Stimulated activated CD4-positive, alpha-beta T cell treated with anti-CD3 and anti-CD28 coated beads, Interleukin-1b, Interleukin-23, amount 100 ng/mL, for 48 hours (primary cell): Measurements from ENCODE around the gene INSRR.

Experiments used
- DNase-seq: peaks from one replicate; pipeline ENCODE4 v3.0.0-alpha.2; 2020

INSRR gene

GRCh38 chr1:156847591-156848460 is 11.1 kb downstream of the INSRR start:
- DNase-seq, result no peak

DNA sequence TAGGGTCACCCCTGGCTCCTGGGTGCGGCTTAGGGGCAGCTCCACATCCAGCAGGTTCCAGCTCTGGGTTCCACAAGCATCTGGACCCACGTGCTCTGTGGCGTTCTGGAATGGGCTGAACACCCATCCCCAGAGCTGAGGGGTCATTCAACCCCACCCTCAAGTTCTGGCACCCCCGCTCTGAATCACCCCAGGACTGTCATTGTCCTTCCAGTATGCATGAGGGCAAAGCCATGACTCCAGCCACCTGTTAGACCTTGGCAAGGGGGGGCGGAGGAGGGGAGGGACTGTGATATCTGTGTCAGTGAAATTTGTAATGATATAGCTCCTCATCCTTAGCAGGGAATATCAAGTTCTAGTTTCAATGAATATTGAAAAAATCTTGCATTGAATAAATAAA is 12.3 kb downstream of the INSRR start:
- DNase-seq, result no peak

- no peak for DNase-seq
Measured at GRCh38 chr1:156845953-156846545, 12.9 kb downstream of the INSRR start.

- DNase-seq, result peak; percentile 26
Measured at GRCh38 chr1:156845055-156845952, 13.6 kb downstream of the INSRR start.

DNA sequence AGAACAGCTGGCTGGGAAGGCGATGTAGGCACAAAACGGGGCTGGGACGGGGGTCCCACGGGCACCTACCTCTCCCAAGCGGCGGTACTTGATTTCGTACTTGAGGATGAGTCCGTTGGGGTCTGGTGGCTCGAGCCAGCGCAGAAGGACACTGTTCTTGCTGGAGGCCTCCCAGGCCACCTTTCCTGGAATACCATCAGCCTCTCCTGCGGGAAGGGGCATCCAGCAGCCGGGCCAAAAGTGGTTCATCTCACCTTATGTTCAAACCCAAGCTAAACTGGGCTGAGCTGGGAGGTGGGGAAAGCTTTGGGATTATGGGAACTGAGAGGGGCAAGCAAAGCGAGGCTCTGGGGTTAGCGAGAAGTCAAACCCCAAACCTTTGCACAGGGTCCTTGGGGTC is 14.3 kb downstream of the INSRR start:
- DNase-seq, result no peak

- DNase-seq, result no peak
Measured at GRCh38 chr1:156844102-156844501, 14.8 kb downstream of the INSRR start.

DNA sequence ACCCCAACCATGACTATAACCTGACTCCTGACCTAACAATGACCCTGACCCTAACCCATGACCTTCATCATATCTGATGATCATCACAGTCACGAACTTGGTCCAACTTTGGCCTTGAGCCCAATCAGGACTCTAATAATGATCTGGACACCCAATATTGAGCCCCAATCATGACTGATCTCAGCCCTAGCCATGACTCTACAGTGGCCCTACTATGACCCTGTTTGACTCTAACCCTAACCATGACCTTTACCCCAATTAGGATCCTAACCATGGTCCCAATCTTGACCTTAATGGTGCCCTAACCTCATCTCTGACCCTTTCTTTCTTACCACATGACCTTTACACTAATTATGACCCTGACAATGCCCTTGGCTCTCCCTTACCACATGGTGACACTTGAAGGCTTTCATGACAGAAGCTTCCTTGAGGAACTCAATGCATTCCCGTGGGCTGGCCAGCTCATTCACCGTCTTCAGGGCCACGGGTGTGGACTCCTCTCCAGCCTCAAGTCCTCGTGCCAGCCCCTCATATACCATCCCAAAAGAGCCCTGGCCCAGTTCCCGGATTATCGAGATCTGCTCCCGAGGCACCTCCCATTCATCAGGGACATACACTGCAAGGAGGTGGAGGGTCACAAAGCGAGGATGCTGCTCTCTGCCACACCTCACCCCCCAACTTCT is 16.2 kb downstream of the INSRR start:
- DNase-seq, result no peak

- no peak for DNase-seq
Measured at GRCh38 chr1:156841295-156841855, 17.5 kb downstream of the INSRR start.

DNA sequence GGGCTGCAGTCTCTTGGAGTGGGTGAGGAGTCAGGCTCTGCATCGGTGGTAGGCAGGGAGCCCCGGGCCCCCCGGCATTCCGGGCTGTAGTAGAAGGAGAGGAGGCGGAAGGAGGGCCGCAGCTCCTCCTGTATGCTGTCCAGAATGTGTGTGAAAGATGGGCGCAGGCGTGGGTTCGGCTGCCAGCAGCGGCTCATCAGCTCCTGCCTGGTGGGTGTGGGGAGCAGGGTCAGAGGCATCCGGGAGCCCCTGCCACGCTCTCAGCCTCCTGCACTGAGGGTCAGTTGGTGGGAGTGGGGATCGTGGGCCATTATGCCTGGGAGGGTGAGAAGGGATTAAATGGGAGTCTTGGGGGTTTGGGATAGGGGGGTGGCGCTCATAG is 18.0 kb downstream of the INSRR start:
- DNase-seq, result no peak

DNA sequence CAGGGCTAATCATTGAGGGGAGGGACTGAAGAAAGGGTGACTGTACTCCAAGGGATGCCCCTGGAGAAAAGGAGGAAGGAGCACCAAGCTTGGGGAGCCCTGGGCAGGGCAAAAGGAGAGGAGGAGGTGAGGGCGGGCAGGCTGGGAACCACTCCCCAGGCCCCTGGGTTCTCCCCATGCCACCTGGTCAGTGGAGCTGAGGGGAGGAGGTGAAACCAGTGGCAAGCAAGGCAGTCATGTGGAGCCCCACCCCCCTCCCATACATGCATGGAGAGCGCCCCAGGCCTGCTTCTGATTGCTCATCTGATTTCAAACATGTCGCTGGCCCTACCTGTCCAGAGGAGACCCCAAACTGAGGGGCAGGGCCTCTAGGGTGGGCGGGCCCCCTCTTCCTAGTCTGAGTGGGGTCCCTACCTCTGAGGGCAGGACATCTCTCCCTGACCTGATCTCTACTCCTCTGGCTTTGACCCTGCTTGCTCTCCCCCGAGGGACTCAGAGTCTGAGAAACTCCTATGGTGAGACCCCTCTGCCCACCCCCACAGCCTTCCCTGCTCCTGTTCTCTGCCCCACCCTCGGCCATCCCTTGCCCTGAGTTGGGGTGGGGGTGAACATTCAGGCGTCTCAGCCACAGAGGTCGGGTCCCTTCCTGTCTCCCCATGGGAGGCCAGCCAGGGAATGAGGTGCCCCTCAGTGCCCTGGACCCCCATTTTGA is 18.6 kb downstream of the INSRR start:
- DNase-seq, result no peak

DNA sequence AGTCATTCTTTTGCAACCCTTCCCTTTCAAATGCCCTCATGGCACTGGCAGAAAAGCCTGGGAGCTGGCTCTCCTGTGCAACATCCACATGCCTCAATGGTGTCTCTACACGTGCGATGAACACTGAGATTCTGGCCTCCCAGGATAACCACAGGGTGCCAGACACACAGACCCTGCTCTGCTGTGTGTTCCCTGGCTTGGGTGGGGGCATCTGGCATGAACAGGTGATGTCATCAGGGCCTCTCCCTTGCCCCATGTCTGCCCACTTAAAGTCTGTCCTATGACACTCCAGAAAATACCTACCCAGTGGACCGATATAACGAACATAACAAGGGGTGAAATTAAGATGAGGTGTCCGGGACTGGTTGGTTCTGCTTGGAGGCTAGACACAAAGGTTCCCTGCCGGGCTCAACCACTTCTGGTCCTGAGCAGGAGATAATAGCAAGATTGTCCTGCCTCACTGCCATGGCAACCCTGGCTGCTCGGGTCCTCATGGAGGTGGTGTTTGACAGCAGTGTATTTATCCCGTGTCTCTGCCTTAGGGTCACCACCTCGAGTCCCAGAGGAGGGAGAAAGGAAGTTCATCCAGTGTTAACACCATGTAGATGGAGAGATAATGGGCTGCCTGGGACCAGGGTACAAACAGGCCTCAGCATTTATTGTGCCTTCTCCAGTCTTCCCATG is 19.3 kb downstream of the INSRR start:
- DNase-seq, result no peak

GRCh38 chr1:156838972-156839371 is 19.9 kb downstream of the INSRR start:
- no peak for DNase-seq

- no peak for DNase-seq
Measured at GRCh38 chr1:156836892-156837291, 22.0 kb downstream of the INSRR start.

DNA sequence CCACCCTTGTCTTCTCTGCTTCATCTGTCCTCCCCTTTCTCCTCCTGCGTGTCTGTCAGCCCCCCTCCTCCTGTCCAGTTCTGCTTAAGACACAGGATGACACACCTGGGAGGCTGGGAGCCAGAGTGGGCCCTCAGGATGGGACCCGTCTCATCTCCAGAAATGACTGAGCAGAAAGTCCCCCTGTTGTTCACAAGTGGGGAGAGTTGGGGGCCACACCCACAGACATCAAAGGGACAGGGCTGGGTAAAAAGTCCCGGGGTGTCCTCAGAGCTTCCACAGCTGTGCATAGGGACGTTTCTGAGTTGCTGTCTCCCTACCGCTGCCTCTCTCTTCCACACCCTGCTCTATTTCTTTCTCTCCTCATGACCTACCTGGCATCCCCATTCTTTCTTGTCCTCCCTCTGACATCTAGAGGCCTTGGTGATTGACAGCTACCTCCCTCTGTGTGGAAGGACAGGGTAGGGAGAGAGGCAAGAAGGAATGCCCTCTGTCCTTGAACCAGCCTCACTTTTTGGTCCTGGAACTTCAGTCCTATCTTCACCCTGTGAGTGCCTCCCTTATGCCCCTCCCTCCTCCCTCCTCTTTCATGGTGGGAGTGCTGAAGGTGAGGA is 22.8 kb downstream of the INSRR start:
- DNase-seq, result peak; percentile 62

DNA sequence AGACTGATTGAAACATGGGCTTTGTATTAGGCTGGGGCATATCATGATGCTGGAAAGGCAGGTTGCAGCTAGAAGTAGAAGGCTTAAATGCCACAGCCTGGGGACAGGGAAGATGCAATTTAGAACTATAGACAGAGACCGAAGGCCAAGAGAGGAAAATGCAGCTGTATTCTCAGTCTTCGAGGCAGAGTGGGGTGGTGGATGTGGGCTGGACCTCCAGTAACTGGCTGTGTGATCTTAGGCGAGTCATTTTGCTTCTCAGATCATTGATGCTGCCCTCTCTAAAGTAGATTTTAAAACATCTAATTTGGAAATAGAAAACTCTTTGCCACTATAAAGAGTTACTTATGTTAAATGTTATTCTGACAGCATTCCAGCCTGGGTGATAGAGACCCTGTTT is 24.6 kb downstream of the INSRR start:
- no peak for DNase-seq

DNA sequence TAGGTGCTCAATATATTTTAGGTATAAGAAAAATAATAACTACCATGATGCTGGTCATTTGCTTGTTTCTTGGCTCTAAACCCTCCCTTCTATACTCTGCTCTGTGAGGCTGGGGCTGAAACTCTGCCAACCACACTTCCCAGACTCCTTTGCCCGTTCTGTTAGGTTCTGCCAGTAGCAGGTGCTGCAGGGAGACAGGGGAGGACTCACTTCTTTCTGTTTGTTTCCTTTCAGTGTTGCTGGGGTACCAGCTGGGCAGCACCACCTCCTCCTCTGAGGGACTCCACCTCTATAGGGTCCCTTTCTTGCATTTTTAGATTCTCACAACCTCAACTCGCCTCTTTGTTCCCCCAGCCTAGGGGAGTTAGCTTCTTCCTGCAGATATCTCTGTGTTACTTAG is 25.3 kb downstream of the INSRR start:
- no peak for DNase-seq

DNA sequence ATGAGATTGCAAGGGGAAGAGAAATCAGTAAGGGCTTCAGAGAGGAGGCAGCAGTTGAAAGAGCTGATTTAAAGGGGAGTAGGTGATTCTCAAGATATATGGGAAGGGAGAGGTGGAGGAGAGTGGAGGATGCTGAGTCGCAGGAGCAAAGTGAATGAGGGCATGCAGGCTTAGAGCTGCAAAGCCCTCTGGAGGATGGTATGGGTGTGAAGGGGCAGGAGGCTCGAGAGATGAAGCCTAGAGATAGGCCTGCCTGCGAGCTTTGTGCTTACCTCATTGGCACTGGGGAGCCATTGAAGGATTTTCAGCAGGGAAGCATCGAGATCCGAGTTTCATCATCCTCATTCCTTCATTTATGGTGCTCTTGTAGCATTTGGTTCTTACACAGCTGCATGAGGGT is 26.5 kb downstream of the INSRR start:
- DNase-seq, result no peak

DNA sequence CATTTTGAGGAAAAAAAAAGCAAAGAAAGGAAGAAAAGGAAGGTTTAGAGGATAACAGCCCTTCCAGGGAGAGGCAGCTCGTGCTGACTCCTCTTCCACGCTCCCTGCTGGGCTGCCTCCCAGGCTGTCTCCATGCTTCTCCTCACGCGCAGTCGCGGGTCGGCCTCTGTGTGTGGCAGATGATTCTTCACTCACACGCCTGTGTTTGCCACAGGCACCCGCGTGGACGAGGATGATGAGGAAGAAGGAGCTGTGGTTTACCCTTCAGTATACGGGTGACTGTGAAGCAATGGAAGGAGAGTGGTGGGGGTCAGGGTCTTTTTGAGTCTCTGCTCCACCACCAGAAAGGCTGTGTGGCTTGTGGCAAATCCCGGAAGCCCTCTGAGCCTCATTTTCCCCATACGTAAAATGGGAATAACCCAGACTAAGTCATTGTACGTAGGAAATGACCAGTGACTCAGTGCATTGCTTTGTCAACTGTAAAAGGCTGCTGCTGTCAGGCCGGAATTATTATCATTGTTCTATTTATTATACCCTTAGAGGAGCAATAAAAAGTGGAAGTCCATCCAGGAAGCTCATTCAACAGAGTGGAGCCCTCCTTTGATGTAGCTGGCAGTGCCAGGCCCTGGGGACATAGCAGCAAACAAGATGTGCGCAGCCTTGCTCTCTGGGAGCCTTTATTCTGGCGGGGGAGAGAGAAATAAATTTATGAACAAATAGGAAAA is 30.4 kb downstream of the INSRR start:
- no peak for DNase-seq

DNA sequence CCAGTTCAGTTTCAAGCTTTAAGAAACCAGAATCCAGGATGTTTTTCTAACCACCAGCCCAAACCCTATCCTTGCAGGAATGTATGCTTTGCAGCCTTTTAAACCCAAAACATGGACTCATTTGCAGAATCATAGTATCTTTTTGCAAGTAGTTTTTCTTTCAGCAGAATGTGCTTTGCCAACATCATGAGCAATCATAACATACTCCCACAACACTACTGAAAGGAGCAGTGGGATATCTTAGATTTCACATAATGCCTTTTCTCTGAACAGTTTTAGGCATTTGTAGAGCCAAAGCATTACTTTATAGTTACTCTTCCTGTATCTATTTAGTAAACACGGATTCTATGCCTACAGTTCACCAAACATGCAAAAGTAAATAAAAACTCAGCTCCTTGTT is 32.3 kb downstream of the INSRR start:
- DNase-seq, result no peak

- DNase-seq, result no peak
Measured at GRCh38 chr1:156823210-156823790, 35.6 kb downstream of the INSRR start.
